Gastroesophageal sphincter (tissue), 3 donors: ENCODE data around the gene KDM2B.

Source experiments
- CTCF ChIP-seq, 4 experiments: fragments of 200-600 bp in 2 of 4; fragments of 450-650 bp in 2 of 4; sonication (generic) in 1 of 4; IDR thresholded peaks; one replicate each; pipeline ENCODE4 v1.5.1; 2017 to 2019; ENCODE audit warnings: antibody characterized with exemption in 4 of 4, mild to moderate bottlenecking in 2 of 4, moderate library complexity in 2 of 4
- POLR2A ChIP-seq, 2 donors: fragments of 450-650 bp; IDR thresholded peaks; one replicate each; pipeline ENCODE4 v1.6.1; 2017; ENCODE audit warnings: antibody characterized with exemption in 2 of 2, mild to moderate bottlenecking in 2 of 2, moderate library complexity in 1 of 2

GRCh38 chr12:121579981-121580868 is 598 bp downstream of the KDM2B start:
- TF ChIP-seq CTCF (IDR thresholded peaks at IDR 0.05), result no peak
- TF ChIP-seq POLR2A (IDR thresholded peaks at IDR 0.05), result no peak
